ENCODE data around the gene RANBP17.
"Not testable (repeated sequence)": the region's sequence is repeated elsewhere in the genome, so short reads cannot be mapped to it uniquely, and the experiment has no call there.

RANBP17 gene

DNA sequence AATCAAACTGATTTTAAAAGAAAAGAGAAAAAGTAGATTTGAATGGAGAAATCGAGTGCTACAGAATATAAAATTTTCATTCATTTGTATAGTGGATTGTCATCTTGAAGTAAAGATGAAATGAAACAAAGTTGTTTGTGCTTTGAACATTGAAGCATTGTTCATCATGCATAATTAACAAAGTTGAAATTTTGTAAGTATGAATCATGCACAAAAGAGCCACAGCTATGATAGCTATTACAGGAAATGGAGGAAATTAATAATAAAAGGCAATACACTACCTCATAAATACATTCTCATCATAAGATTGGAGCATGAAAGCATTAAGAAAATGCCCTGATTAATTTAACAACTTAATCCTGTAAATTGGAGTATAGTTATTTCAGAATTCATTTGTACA is 293.8 kb downstream of the RANBP17 start:
- no peak for DNase-seq (ENCODE audit: low read depth)

DNA sequence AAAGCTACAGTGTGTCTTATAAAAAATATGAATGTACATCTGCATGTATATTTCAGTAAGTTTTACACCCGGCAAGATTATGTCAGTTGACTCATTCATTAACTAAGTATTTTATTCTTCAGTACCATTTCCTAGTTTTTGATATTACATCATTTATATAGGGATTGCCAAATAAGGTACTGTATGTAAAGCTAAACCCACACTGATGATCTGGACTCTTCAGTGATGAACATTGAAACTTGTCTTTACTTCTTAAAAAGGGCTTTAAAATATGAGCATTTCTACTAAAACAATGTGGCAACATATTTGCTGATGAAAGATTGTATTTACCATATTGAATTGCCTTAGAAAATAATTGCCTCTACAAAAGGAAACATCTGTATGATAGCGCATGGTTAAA is 295.5 kb downstream of the RANBP17 start:
- no peak for DNase-seq (ENCODE audit: low read depth)

DNA sequence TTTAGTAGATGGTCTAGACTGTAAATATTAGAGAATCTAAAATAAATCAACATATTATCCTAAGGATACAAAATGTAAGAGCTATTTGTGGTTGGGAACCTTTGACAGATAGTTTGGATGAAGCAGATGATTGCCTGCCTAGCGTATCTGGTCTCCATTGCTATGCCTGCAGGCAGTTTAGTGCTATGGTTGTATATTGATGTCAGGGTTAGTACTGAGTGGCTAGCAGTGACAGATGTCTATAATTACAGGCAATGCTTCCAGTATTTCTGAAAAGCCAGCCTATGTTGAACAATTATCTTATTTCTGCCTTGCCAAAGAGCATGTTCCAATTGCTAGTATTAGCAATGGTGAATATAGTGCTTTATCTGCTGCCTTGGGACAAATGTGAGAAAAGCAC is 296.0 kb downstream of the RANBP17 start:
- no peak for DNase-seq (ENCODE audit: low read depth)

DNA sequence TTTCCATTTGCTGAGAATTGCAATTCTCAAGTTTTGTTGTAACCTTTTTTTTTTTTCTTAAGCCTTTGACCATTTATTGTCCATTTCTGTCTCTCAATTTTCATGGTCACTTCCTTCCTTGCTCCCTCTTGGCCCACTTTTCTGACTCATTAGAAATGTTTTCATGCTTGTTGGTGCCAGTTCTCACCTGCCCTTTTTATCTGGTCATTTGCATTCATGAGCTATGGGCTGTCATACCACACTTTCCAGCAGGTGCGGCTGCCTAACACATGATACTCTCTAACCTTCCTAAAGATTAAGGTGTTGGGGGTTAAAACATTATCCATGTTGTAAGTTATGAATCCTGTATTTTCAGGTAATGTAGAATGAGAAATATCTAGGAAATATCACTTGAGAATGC is 296.8 kb downstream of the RANBP17 start:
- DNase-seq (ENCODE audit: low read depth): no peak

DNA sequence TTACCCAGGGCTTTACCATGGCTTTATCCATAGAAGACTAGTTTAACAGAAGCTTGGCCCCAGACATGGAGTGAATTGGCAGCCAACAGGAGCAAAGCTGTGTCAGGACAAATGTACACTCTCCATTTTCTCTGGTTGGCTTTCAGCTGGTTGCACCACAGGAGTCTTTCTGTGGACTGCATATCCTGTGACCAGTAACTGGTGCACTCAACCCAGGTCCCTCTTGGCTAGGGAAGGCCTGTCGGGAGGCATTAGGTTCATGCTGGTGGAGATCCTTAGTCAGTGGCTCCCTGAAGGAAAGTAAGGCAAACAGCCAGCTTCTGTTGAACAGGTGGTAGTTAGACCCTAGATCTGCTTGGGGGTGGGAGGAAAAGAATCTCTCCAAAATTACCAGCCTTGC is 300.3 kb downstream of the RANBP17 start:
- DNase-seq (ENCODE audit: low read depth): no peak

DNA sequence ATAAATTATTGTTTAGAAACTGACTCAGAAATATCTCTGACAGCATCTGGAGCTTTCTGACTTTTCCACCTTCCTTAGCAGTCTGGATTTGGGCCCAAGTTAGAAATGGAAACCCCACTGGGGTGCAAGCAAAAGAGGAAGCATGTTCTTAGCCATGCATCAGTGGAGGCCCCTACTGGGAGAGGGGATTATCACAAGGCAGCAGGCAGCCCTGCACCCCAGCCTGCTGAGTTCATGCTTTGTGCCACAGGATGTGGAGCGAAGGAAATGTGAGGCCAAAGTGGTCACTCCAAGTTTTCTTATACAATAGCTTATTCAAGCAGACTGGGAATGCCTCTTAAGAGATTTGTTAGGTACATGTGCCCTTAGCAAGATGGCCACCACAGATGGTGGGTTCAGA is 300.8 kb downstream of the RANBP17 start:
- DNase-seq (ENCODE audit: low read depth): no peak

DNA sequence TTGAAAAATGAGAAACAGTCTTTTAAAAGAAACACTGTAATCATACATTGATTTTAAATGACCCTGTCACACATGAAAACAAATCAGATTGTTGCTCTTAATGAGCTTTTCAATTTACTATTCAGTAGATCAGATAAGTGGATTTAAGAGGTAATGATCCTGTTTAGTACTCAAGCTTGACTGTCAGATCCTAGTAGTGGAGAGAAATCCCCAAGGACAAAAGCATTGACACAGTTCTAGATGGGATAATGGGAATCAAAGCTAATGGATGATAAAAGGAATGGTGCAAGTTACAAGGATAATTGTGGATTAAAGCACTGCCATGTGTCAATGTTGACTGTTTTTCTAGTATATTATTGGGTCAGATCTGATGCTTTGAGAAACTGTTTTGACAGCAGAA is 304.9 kb downstream of the RANBP17 start:
- DNase-seq (ENCODE audit: low read depth): no peak

DNA sequence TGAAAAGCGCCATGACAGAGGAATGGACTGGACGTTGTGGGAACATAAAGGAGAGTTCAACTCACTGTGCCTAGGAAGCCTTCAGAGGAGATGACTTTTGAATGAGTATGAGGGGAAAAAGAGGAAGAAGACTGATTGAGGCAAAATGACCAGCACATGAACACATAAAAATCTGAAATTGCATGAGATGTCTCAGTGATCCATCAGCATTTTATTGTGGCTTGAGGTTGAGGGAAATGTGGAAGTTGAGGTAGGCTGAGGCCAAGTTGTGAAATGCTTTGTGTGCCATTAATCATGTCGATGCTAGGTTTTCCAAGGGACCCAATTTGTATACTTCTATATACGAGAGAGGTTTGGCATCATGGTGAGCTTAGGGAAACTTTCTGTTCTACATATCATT is 306.4 kb downstream of the RANBP17 start:
- no peak for DNase-seq (ENCODE audit: low read depth)

DNA sequence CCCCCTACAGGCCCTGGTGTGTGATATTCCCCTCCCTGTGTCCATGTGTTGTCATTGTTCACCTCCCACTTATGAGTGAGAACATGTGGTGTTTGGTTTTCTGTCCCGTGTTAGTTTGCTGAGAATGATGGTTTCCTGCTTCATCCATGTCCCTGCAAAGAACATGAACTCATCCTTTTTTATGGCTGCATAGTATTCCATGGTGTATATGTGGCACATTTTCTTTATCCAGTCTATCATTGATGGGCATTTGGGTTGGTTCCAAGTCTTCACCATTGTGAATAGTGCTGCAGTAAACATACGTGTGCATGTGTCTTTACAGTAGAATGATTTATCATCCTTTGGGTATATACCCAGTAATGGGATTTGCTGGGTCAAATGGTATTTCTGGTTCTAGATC is 313.1 kb downstream of the RANBP17 start:
- not testable (repeated sequence) for DNase-seq (ENCODE audit: low read depth)

DNA sequence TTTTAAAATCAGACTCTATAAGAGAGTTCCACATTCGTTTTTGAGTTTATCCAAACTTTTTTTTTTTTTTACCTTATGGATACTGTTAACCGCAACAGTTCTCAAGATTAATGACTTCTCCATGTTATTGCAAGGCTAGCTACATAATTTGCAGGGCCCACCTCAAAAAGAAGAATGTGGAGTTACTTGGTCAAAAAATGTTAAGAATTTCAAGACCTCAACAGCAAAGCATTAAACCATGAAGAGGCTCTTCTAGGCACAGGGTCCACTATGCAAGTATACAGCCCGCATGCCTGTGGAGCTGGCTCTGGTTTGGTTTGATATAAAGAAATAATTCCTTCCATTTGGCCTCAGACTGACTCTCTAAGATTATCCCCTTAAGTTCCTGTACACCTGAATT is 313.9 kb downstream of the RANBP17 start:
- no peak for DNase-seq (ENCODE audit: low read depth)

DNA sequence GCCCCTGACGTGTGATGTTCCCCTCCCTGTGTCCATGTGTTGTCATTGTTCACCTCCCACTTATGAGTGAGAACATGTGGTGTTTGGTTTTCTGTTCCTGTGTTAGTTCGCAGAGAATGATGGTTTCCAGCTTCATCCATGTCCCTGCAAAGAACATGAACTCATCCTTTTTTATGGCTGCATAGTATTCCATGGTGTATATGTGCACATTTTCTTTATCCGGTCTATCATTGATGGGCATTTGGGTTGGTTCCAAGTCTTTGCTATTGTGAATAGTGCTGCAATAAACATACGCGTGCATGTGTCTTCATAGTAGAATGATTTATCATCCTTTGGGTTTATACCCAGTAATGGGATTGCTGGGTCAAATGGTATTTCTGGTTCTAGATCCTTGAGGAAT is 316.4 kb downstream of the RANBP17 start:
- not testable (repeated sequence) for DNase-seq (ENCODE audit: low read depth)

DNA sequence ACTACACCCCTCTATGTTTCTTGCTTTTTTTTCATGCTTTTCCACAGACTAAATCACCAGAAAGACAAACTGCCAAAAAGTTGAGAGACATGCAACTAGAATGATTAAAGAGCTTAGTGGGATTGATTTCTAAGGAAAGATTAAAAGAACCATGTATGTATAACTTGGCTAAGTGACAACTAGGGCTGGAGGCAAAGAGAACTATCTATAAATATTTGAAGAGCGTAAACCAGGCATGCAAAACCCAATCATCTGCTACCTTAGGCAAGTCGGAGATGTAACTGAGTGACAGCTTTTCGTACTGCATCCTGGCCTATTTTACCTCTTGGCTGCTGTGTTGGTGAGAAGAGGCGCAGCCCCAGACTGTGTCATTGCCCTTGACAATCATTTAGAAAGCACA is 326.2 kb downstream of the RANBP17 start:
- DNase-seq (ENCODE audit: low read depth): no peak

DNA sequence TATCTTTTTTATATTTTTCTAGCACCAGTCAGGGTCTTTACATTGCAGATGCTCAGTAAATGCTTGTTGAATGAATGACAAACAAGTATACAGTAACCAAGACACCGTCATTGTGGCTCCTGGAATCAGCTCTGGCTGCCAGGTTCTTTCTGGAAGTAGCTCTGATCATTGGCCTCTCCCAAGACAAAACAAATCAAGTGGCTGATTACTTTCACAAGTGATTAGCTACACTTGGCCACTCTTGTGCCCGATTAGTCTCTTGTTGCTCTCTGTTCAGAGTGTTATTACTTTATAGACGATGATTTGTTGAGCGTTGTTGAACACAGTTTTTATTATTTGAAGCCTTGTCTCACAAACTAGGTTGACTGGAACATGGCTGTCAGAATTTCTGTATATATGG is 327.6 kb downstream of the RANBP17 start:
- no peak for DNase-seq (ENCODE audit: low read depth)

DNA sequence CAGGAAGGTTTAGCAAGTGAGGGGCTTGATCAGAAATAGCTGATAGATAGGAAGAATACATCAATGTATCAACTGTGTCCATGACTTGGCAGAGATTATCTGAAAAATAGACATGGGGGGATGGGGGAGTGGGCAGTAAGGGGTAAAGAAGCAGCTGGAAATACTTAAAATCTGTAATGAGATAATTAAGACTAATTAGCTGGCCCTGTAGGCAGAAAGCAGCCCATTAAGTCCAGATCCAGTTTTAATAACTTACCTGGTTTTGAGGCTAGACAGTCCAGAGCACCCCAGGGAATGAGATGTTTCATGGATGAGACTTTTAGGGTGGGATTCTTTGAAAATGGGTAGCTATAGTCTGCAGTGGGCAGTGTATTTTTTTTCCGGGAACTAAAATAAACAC is 330.3 kb downstream of the RANBP17 start:
- no peak for DNase-seq (ENCODE audit: low read depth)

DNA sequence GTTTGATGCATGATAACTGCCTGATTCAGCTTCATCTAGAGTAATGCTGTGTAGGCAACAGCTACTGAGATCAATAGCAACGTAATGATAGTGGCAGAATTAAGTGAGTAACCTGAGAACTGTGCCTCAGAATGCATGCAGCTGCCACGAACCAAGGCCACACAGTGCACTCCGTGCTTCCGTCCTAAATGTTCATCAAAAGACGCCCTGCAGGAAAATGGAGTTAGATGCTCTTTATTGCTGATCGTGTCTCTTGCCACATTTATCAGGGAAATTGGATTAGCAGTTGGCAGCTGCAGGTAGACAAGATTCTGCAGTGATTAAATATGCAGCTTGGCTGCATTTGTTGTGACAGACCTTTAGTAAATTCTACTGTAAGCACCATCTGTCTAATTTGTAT is 339.5 kb downstream of the RANBP17 start:
- no peak for DNase-seq (ENCODE audit: low read depth)

DNA sequence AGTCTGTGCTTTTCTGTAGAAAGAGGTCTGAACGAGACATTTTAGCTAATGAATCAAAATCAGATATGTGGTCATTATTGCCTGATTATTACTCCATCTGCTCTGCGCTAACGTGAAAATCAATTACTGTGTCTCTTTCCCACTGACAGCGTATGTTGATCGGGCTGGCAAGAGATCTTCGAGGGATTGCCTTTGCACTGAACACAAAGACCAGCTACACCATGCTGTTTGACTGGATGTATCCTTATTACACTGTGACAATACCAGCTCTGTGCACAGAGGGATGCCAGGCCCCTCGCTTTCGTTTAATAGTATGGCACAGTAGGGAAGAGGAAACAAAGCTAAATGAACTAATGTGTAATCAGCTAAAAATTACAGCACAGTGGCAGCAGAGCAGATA is 343.6 kb downstream of the RANBP17 start:
- no peak for DNase-seq (ENCODE audit: low read depth)

DNA sequence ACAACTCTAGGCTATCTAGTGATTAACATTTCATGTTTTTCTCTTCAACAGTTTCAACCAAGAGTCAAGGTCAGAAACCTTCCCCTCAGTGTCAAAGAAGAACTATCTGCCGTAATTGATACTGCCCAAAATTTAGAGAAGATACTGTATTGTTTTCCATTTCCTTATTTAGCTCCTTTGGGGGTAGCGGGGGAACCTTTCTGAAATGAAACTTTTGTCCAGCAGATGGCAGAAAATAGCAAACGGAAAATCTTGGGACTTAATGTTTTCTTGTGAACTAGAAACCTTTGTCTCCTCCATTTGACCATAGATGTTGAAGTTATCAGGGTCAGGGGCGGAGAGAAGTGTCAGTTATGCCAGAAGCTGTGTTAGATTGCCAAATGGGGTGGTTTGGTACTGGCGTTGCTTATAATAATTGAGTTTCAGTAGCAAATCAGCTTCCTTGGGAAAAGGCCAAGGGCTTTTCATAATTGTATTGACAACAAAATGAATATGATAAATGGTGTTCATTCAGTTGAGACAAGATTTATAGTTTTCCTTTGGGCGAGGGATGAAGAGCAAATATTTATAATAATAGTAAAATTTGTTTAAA is 345.5 kb downstream of the RANBP17 start:
- DNase-seq (ENCODE audit: low read depth): no peak

DNA sequence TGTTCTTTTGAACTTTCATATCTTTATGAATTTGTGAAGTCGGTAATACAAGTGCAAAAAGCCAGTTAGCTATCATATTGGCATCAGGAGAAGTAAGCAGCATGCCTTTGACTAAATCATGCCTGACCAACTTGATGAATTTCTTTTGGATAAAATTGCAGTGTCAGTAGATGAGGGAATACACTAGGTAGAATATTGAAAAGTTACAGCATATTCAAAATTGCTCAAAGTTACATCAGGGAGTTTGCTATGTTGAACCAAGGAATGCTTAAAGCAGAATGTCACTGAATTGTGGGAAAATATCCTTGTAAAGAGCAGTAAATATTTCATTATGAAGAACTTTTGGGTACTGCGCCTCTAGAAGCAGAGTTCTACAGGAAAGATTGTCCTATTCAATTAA is 360.1 kb downstream of the RANBP17 start:
- no peak for DNase-seq (ENCODE audit: low read depth)

DNA sequence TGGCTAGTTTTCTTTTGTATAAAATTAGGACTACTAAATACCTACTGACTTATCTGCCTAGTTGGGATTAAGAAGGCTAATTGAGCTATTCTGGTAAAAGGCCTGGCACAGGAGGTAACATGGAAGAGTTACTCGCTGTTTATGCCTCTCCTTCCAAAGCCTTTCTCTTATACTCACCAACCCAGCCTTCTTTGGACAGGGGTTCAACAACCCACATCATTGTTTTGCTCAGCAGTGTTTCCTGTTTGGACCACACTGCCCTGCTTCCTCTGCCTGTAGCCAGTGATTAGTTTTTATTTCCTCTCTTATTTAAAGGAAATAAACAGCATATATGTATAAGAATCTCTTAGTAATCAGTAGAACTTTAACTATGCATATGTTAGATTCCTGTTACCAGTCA is 362.1 kb downstream of the RANBP17 start:
- DNase-seq (ENCODE audit: low read depth): no peak

DNA sequence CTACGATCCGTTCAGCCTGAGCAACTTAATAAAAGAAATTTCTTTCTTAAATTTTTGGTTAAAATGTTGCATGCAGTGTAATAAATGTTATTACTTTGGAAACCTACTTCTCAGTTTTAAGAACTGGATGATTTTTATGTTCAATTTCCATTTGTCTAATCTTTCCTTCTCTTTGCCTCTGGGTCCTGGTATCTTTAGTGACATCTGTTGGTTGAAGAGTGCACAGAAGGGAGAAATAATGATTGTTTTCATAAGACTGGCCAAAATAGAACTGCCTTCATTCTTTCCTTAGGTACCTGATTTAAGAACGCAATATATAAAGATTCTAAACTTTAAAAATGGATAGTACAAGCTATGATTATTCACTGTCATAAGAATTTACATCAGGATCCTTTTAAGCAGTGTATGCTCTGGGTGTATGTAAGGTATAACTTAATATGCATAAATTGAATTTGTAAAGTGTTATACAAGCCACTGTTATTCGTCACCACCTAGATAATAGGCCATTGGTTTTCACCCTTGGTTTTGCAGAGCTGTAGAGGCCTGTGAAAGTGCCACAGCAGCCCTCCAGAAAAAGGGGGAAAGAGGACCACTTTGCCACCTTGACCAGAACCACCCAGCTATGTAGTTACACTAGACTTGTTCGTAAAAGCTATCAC is 364.4 kb downstream of the RANBP17 start:
- DNase-seq (ENCODE audit: low read depth): no peak

DNA sequence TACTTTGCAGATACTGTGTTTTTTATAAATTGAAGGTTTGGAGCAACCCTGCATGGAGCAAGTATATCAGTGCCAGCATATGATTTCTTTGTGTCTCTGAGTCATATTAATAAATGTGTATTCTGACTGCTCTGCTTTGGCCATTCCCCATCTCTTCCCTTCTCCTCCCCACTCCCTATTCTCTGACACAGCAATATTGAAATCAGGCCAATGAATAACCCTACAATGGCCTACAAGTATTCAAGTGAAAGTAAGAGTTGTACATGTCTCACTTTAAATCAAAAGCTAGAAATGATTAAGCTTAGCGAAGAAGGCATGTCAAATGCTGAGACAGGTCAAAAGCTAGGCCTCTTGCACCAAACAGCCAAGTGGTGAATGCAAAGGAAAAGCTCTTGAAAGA is 365.0 kb downstream of the RANBP17 start:
- no peak for DNase-seq (ENCODE audit: low read depth)

DNA sequence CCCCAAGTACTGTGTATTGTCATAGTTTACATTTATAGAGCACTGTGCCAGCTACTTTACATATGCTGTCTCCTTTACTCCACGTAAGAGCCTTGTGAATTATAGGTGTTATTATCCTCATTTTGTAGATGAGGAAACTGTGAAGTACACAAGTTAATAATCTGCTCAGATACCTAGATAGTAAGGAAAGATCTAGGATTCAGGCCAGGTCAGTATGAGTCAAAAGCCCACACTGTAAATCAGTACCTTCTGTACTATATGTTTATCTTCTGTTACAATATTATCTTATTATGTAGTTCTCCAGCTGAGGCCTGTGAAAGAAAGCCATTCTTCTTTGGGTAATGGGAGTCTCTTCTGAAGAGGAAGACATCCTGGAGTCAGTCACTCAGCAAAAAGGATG is 374.8 kb downstream of the RANBP17 start:
- DNase-seq (ENCODE audit: low read depth): no peak

DNA sequence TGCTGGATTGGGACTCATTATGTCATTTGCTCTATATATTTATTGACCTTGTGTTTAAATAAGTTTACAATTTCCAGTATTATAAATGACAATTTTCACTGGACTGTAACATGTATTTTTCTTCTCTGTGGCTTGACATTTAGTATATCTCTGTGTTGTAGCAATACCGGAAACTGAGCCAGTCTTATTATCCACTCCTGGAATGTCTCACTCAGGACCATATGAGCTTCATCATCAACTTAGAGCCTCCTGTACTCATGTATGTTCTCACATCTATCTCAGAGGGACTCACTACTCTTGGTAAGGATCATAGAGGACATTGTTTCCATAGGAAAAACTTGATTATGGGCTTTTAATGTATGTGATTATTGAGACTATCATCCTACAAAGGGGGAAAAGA is 380.7 kb downstream of the RANBP17 start:
- DNase-seq (ENCODE audit: low read depth): no peak

DNA sequence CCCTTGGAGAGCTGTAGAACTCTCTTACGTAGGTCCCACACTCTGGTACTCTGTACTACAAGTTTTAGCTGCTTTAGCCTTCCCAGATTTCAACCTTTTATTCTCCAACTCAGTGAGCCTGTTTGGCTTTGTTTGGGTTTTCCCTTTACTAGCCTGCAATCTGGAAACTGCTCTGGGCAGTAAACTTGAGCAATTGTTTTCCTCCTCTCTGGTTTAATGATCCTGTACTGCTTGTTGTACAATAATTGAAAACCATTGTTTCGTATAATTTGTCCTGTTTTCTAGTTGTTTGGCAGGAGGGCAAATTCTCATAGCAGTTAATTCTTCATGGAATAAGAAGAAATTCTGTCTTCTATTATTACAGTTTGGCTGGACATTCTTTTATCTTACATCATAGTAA is 384.4 kb downstream of the RANBP17 start:
- DNase-seq (ENCODE audit: low read depth): no peak

Measured in GM04503 (cell line).